Left renal pelvis (tissue), 4 donors: ENCODE results near the gene ALDOA. TPM values are rescaled to one million over a fixed set of nuclear protein-coding genes. Genes with fewer than 3 reads are reported as not detected.

ENCODE experiments used
- DNase-seq, 4 donors: peaks; one replicate each; pipeline ENCODE4 v3.0.0-alpha.2; 2013; ENCODE audit warnings: low read depth in 4 of 4, low spot score in 3 of 4
- polyA plus RNA-seq, 4 donors: library from polyadenylated mRNA; unstranded; fragments of 120-200 nt; gene quantifications; one replicate each; pipeline ENCODE4 v1.2.1, GENCODE V29; 2013; ENCODE audit not compliant: insufficient read length in 4 of 4

Gene ALDOA
- polyA plus RNA-seq, 4 donors, result 238 to 605 (median 502) TPM

GRCh38 chr16:30088237-30088831 lies 22.8 kb downstream of the ALDOA start:
- DNase-seq, result no peak

GRCh38 chr16:30088832-30089624 lies 23.5 kb downstream of the ALDOA start:
- no peak for DNase-seq

- DNase-seq, result no peak
Measured at GRCh38 chr16:30090610-30091331, 25.2 kb downstream of the ALDOA start.

GRCh38 chr16:30091474-30092372 lies 26.2 kb downstream of the ALDOA start, which contains the start of gene TBX6:
TBX6 (minus strand) TSS chr16:30091924; CDS start chr16:30091193, 731 bp downstream.
- peak; percentile 74 to 86 (median 81) for DNase-seq

GRCh38 chr16:30092373-30093010 lies 26.9 kb downstream of the ALDOA start:
- peak in 2 of 4 donors; percentile 45 to 60 for DNase-seq

GRCh38 chr16:30094541-30095165 lies 29.1 kb downstream of the ALDOA start:
- DNase-seq, result no peak

- no peak for DNase-seq
Measured at GRCh38 chr16:30095166-30096078, 29.9 kb downstream of the ALDOA start.

- peak; percentile 76 to 82 (median 78) for DNase-seq
Measured at GRCh38 chr16:30096105-30096861, 30.7 kb downstream of the ALDOA start, which contains the start of gene YPEL3. YPEL3 (minus strand) TSS chr16:30096213; CDS start chr16:30095482, 731 bp downstream.

GRCh38 chr16:30096862-30097563 lies 31.5 kb downstream of the ALDOA start:
- DNase-seq, result no peak

GRCh38 chr16:30104090-30104489 lies 38.5 kb downstream of the ALDOA start:
- no peak for DNase-seq

GRCh38 chr16:30104492-30104891 lies 38.9 kb downstream of the ALDOA start:
- DNase-seq, result no peak

- DNase-seq, result no peak
Measured at GRCh38 chr16:30108059-30108850, 42.7 kb downstream of the ALDOA start.

- no peak for DNase-seq
Measured at GRCh38 chr16:30110661-30111060, 45.1 kb downstream of the ALDOA start.

GRCh38 chr16:30112197-30113030 lies 46.9 kb downstream of the ALDOA start:
- no peak for DNase-seq

GRCh38 chr16:30113031-30113710 lies 47.6 kb downstream of the ALDOA start, which contains the start of gene GDPD3:
GDPD3 (minus strand) TSS chr16:30113537; CDS start chr16:30113478, 59 bp downstream.
- no peak for DNase-seq
